HEK293 (cell line): ENCODE data around the gene RAB11FIP3.

Experiments
- CTCF ChIA-PET: fragments of 350-600 bp; formaldehyde crosslinking; extraction: SDS; loops from one replicate; lab custom pipeline; 2021; ENCODE audit warnings: antibody characterized with exemption; lab: Yijun Ruan, JAX
- POLR2A ChIA-PET: fragments of 300-600 bp; formaldehyde crosslinking; extraction: SDS; loops from one replicate; lab custom pipeline; 2020; ENCODE audit warnings: antibody characterized with exemption, inconsistent platforms; lab: Yijun Ruan, JAX
- H3K27ac ChIP-seq: fragments of 200-500 bp; sonication (Bioruptor generic); 2 replicates; pipeline ENCODE4 v1.5.1; 2014; ENCODE audit warnings: low read depth, low read length, control low read depth, inconsistent platforms; ENCODE audit errors: extremely low read depth
- H3K36me3 ChIP-seq, 2 experiments: fragments of 200-500 bp in 1 of 2; sonication (Bioruptor generic) in 1 of 2; 1 replicate in 1 of 2; 2 replicates in 1 of 2; pipeline ENCODE4 v1.5.1; 2014 to 2017; ENCODE audit warnings: inconsistent platforms in 2 of 2, low read length in 2 of 2; ENCODE audit not compliant: control insufficient read depth in 2 of 2, insufficient read depth in 1 of 2
- H3K4me1 ChIP-seq: fragments of 200-500 bp; sonication (Bioruptor generic); 2 replicates; pipeline ENCODE4 v1.5.1; 2014; ENCODE audit warnings: mild to moderate bottlenecking, low read length, inconsistent platforms; ENCODE audit not compliant: control insufficient read depth, insufficient read depth
- H3K4me3 ChIP-seq: 2 replicates; pipeline ENCODE4 v1.5.1; 2011; ENCODE audit warnings: low read depth, mild to moderate bottlenecking, control low read depth, low read length, moderate library complexity
- H3K9me3 ChIP-seq: fragments of 200-500 bp; sonication (Bioruptor generic); 2 replicates; pipeline ENCODE4 v1.5.1; 2014; ENCODE audit warnings: low read depth, low read length, inconsistent platforms; ENCODE audit not compliant: control insufficient read depth, insufficient read depth
- BCL11B ChIP-seq: fragments of 450-650 bp; formaldehyde crosslinking; IDR thresholded peaks from 2 replicates; pipeline ENCODE4 v1.5.1; 2016; ENCODE audit warnings: low read depth, missing biosample characterization, missing genetic modification characterization
- EGR2 ChIP-seq: fragments of 450-650 bp; formaldehyde crosslinking; IDR thresholded peaks from 2 replicates; pipeline ENCODE4 v1.5.1; 2016; ENCODE audit warnings: low read depth, missing biosample characterization, missing genetic modification characterization
- GLIS2 ChIP-seq: fragments of 450-650 bp; formaldehyde crosslinking; IDR thresholded peaks from 2 replicates; pipeline ENCODE4 v1.5.1; 2016; ENCODE audit warnings: missing biosample characterization, missing genetic modification characterization
- IKZF3 ChIP-seq: fragments of 450-650 bp; IDR thresholded peaks from 2 replicates; pipeline ENCODE4 v1.5.0; 2018; ENCODE audit warnings: missing biosample characterization, mild to moderate bottlenecking, missing genetic modification characterization, moderate library complexity
- KLF8 ChIP-seq: fragments of 450-650 bp; formaldehyde crosslinking; IDR thresholded peaks from 2 replicates; pipeline ENCODE4 v1.5.1; 2016; ENCODE audit warnings: missing biosample characterization, missing genetic modification characterization
- KLF9 ChIP-seq: fragments of 450-650 bp; formaldehyde crosslinking; IDR thresholded peaks from 2 replicates; pipeline ENCODE4 v1.5.1; 2016; ENCODE audit warnings: missing biosample characterization, missing genetic modification characterization, low read depth
- MEIS1 ChIP-seq: sonication (generic); formaldehyde crosslinking; IDR thresholded peaks from 2 replicates; pipeline ENCODE4 v1.8.1; 2022; ENCODE audit warnings: missing genetic modification reagents, mild to moderate bottlenecking, borderline replicate concordance
- PATZ1 ChIP-seq: fragments of 450-650 bp; formaldehyde crosslinking; IDR thresholded peaks from 2 replicates; pipeline ENCODE4 v1.5.1; 2016; ENCODE audit warnings: missing biosample characterization, missing genetic modification characterization
- SCRT2 ChIP-seq: fragments of 450-650 bp; formaldehyde crosslinking; IDR thresholded peaks from 2 replicates; pipeline ENCODE4 v1.5.1; 2016; ENCODE audit warnings: missing biosample characterization, missing genetic modification characterization
- ZBTB20 ChIP-seq: fragments of 450-650 bp; formaldehyde crosslinking; IDR thresholded peaks from 2 replicates; pipeline ENCODE4 v1.5.1; 2016; ENCODE audit warnings: missing biosample characterization, missing genetic modification characterization
- ZBTB26 ChIP-seq: fragments of 450-650 bp; formaldehyde crosslinking; optimal IDR thresholded peaks from 2 replicates; pipeline ENCODE3; 2016; ENCODE audit warnings: missing biosample characterization, mild to moderate bottlenecking, missing genetic modification characterization
- ZBTB7A ChIP-seq: fragments of 450-650 bp; formaldehyde crosslinking; IDR thresholded peaks from 2 replicates; pipeline ENCODE4 v1.5.1; 2016; ENCODE audit warnings: low read depth, missing biosample characterization, missing genetic modification characterization
- ZEB2 ChIP-seq: fragments of 450-650 bp; formaldehyde crosslinking; IDR thresholded peaks from 2 replicates; pipeline ENCODE4 v1.5.1; 2016; ENCODE audit warnings: missing biosample characterization, missing genetic modification characterization
- ZIC2 ChIP-seq: fragments of 450-650 bp; formaldehyde crosslinking; IDR thresholded peaks from 2 replicates; pipeline ENCODE4 v1.5.1; 2016; ENCODE audit warnings: missing biosample characterization, missing genetic modification characterization
- ZNF140 ChIP-seq: fragments of 450-650 bp; formaldehyde crosslinking; IDR thresholded peaks from 2 replicates; pipeline ENCODE4 v1.5.1; 2016; ENCODE audit warnings: missing biosample characterization, missing genetic modification characterization
- ZNF280D ChIP-seq: fragments of 450-650 bp; formaldehyde crosslinking; IDR thresholded peaks from 2 replicates; pipeline ENCODE4 v1.5.1; 2016; ENCODE audit warnings: missing biosample characterization, missing genetic modification characterization
- ZNF423 ChIP-seq: fragments of 450-650 bp; formaldehyde crosslinking; IDR thresholded peaks from 2 replicates; pipeline ENCODE4 v1.5.1; 2016; ENCODE audit warnings: missing biosample characterization, missing genetic modification characterization
- ZNF48 ChIP-seq: fragments of 450-650 bp; formaldehyde crosslinking; IDR thresholded peaks from 2 replicates; pipeline ENCODE4 v1.5.1; 2016; ENCODE audit warnings: missing biosample characterization, missing genetic modification characterization
- ZNF654 ChIP-seq: fragments of 450-650 bp; formaldehyde crosslinking; IDR thresholded peaks from 2 replicates; pipeline ENCODE4 v1.5.1; 2016; ENCODE audit warnings: low read depth, missing biosample characterization, missing genetic modification characterization
- ZNF704 ChIP-seq: fragments of 450-650 bp; formaldehyde crosslinking; IDR thresholded peaks from 2 replicates; pipeline ENCODE4 v1.5.1; 2016; ENCODE audit warnings: missing biosample characterization, missing genetic modification characterization
- ZNF791 ChIP-seq: fragments of 450-650 bp; formaldehyde crosslinking; IDR thresholded peaks from 2 replicates; pipeline ENCODE4 v1.5.1; 2016; ENCODE audit warnings: missing biosample characterization, missing genetic modification characterization
- ZSCAN5A ChIP-seq: fragments of 450-650 bp; formaldehyde crosslinking; IDR thresholded peaks from 2 replicates; pipeline ENCODE4 v1.5.1; 2016; ENCODE audit warnings: missing biosample characterization, missing genetic modification characterization
- TF ChIP-seq, protein P1 (sequence below): fragments of 450-650 bp; formaldehyde crosslinking; IDR thresholded peaks from 2 replicates; pipeline ENCODE4 v1.5.1; 2016; ENCODE audit warnings: missing biosample characterization, missing genetic modification characterization, low read depth

RAB11FIP3 gene

DNA sequence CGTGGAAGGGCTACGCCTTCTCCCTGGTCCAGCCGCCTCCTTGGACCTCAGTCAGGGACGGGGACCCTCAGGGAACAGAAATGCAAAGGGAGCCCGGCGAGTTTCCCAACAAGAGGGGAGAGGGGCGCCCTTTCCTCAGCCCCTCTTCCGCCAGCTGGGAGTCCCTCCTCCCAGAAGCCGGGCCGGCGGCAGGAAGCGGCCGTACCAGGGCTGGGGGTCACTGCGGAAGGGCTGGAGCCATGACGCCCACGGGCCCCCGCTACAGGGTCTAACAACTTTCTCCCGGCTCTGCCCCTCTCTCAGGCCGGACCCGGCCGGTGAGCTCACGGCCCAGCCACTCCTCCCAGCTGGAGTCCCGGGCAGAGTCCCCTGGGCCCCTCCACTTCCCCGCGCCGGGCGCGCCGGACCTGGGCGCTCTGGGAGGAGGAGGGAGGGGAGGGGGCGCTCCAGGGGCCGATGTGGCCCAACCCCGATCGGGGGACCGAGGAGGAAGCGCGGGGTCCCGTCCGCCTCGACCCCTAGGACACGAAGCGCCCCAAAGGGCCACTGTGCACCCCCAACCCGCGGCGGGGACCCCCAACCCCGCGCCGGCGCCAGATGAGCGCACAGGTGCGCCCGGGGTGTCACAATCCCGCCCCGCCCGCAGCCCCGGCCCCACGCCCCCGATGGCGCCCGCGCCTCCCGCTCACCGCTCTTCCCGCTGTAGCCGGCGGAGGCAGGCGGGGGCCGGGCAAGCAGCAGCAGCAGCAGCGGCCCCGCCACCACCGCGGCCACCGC is 44.2 kb upstream of the RAB11FIP3 start:
- no peaks in the 10 kb centered on the region for H3K9me3 ChIP-seq
- ChIA-PET POLR2A (interaction anchor here (1.0 to 2.9 kb wide), 2 partner anchors 11 to 20 kb away, joined by 3 to 10 read pairs; partner anchors contain the start of genes DECR2 and MRPL28), CTCF (no interaction called here)
- H3K27ac ChIP-seq: peak overlapping the region; percentile 49; the same call in 1 of the 2 replicates
- H3K4me1 ChIP-seq: no peaks in the 10 kb centered on the region
- peak overlapping the region; percentile 67 for H3K4me3 ChIP-seq
- peaks cover 0 to 14% of the 10 kb centered on the region in 2 experiments; a peak in 1 of 3 replicates for H3K36me3 ChIP-seq
- peak; percentile 66 for TF ChIP-seq ZBTB26
- TF ChIP-seq ZEB2 (tag by site-specific recombination): peak; percentile 65; the same call in 1 of the 2 replicates
- TF ChIP-seq, protein P1, sequence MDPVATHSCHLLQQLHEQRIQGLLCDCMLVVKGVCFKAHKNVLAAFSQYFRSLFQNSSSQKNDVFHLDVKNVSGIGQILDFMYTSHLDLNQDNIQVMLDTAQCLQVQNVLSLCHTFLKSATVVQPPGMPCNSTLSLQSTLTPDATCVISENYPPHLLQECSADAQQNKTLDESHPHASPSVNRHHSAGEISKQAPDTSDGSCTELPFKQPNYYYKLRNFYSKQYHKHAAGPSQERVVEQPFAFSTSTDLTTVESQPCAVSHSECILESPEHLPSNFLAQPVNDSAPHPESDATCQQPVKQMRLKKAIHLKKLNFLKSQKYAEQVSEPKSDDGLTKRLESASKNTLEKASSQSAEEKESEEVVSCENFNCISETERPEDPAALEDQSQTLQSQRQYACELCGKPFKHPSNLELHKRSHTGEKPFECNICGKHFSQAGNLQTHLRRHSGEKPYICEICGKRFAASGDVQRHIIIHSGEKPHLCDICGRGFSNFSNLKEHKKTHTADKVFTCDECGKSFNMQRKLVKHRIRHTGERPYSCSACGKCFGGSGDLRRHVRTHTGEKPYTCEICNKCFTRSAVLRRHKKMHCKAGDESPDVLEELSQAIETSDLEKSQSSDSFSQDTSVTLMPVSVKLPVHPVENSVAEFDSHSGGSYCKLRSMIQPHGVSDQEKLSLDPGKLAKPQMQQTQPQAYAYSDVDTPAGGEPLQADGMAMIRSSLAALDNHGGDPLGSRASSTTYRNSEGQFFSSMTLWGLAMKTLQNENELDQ (tag by site-specific recombination): no peak
- TF ChIP-seq ZNF280D: no peak
- peak; percentile 56; the same call in 1 of the 2 replicates for TF ChIP-seq KLF8 (tag by site-specific recombination)
- TF ChIP-seq ZNF48 (tag by site-specific recombination): no peak
- peak; percentile 64 for TF ChIP-seq ZBTB7A (tag by site-specific recombination)
- peak; percentile 74 for TF ChIP-seq PATZ1 (tag by site-specific recombination)
- TF ChIP-seq ZNF140 (tag by site-specific recombination): no peak
- TF ChIP-seq ZSCAN5A (tag by site-specific recombination): no peak
- TF ChIP-seq ZIC2 (tag by site-specific recombination): peak; percentile 56
- peak; percentile 19; the same call in 1 of the 2 replicates for TF ChIP-seq EGR2 (tag by site-specific recombination)
- TF ChIP-seq KLF9 (tag by site-specific recombination): no peak; the same call in 1 of the 2 replicates
- TF ChIP-seq SCRT2: no peak
- no peak for TF ChIP-seq IKZF3
- no peak for TF ChIP-seq ZNF791 (tag by site-specific recombination)
- TF ChIP-seq ZNF423: peak; percentile 70
- TF ChIP-seq BCL11B (tag by site-specific recombination): peak; percentile 62; the same call in 1 of the 2 replicates
- TF ChIP-seq GLIS2 (tag by site-specific recombination): peak; percentile 52
- no peak for TF ChIP-seq MEIS1 (CRISPR knock-in tag)
- TF ChIP-seq ZBTB20 (tag by site-specific recombination): peak; percentile 85
- TF ChIP-seq ZNF654 (tag by site-specific recombination): no peak
- TF ChIP-seq ZNF704 (tag by site-specific recombination): 0 out of 2 replicates have a peak, but pooled peaks have one; percentile 24
